Gastrocnemius medialis (tissue), 4 donors: ENCODE results near the gene CCDC177.

ENCODE experiments used
- CTCF ChIP-seq, 5 experiments: fragments of 450-650 bp in 3 of 5; fragments of 200-600 bp in 2 of 5; sonication (generic) in 2 of 5; IDR thresholded peaks in 4 of 5; conservative IDR thresholded peaks in 1 of 5; 1 replicate in 4 of 5; 2 replicates in 1 of 5; pipeline ENCODE4 v1.5.1; 2016 to 2019; ENCODE audit warnings: antibody characterized with exemption in 5 of 5, mild to moderate bottlenecking in 3 of 5, moderate library complexity in 3 of 5
- POLR2A ChIP-seq, 2 donors: fragments of 450-650 bp; IDR thresholded peaks; one replicate each; pipeline ENCODE4 v1.6.1; 2017; ENCODE audit warnings: antibody characterized with exemption in 2 of 2, mild to moderate bottlenecking in 2 of 2, moderate library complexity in 2 of 2

- TF ChIP-seq CTCF (IDR thresholded peaks at IDR 0.05 in 4 of 5, conservative IDR thresholded peaks at IDR 0.05 in 1 of 5) (no peak), POLR2A (IDR thresholded peaks at IDR 0.05) (no peak)
Observed at GRCh38 chr14:69559581-69560011, 15.1 kb downstream of the CCDC177 start.
